HCT116 (cell line): Measurements from ENCODE around the gene TTLL3. TPM values are rescaled to one million over a fixed set of nuclear protein-coding genes. Genes with fewer than 3 reads are reported as not detected.

Experiments
- ATAC-seq: fragments of 200-7000 bp; cut with Tn5 transposase; 2 replicates; pipeline ENCODE4 v1.9.1; 2020; ENCODE audit warnings: mild to moderate bottlenecking, moderate library complexity
- BruUV-seq: library from RNA; stranded (reverse); fragments of 400-500 nt; replicated peaks from 2 replicates; lab custom pipeline; 2021; lab: Mats Ljungman, UMichigan
- CTCF ChIA-PET: fragments of 300-600 bp; sonication (Branson Sonifier 250); formaldehyde crosslinking; loops from one replicate; lab custom pipeline; 2021; ENCODE audit warnings: antibody characterized with exemption; lab: Charles Lee
- POLR2A ChIA-PET: fragments of 300-600, 350-600 bp; sonication (Branson Sonifier 250); formaldehyde crosslinking; loops from one replicate; lab custom pipeline; 2021; ENCODE audit warnings: antibody characterized with exemption; lab: Charles Lee
- RAD21 ChIA-PET, 2 experiments: fragments of 300-600 bp; sonication (Branson Sonifier 250); formaldehyde crosslinking; loops; one replicate each; lab custom pipeline; 2023; ENCODE audit warnings: low total read pairs in 2 of 2; ENCODE audit not compliant: uncharacterized antibody in 2 of 2, unreplicated experiment in 2 of 2, low non-redundant PET in 1 of 2; lab: Charles Lee
- DNase-seq: peaks from one replicate; pipeline ENCODE4 v3.0.0-alpha.2; 2010; ENCODE audit warnings: low read depth, low spot score
- H2AFZ ChIP-seq: fragments of 200-600 bp; shearing (Covaris generic), sonication (generic); 2 replicates; pipeline ENCODE4 v1.6.1; 2017; ENCODE audit warnings: low read depth, mixed run types, mixed read lengths, antibody characterized with exemption, low read length; ENCODE audit not compliant: poor library complexity, severe bottlenecking
- H3K27ac ChIP-seq: 2 replicates; pipeline ENCODE4 v1.5.1; 2012; ENCODE audit warnings: low read depth, low read length
- H3K27me3 ChIP-seq: fragments of 200-600 bp; sonication (generic); 2 replicates; pipeline ENCODE4 v1.6.1; 2016; ENCODE audit warnings: mixed run types, low read length, mixed read lengths; ENCODE audit not compliant: insufficient read depth
- H3K36me3 ChIP-seq, 2 experiments: fragments of 200-500 bp in 1 of 2; fragments of 200-600 bp in 1 of 2; sonication (Bioruptor generic) in 1 of 2; sonication (generic) in 1 of 2; 2 replicates each; pipeline versions ENCODE4 v1.5.1 to v1.6.1; 2014 to 2016; ENCODE audit warnings: low read length in 2 of 2, inconsistent platforms in 1 of 2, mixed read lengths in 1 of 2, mixed run types in 1 of 2; ENCODE audit not compliant: insufficient read depth in 2 of 2, control insufficient read depth in 1 of 2
- H3K4me1 ChIP-seq, 2 experiments: fragments of 200-600 bp in 1 of 2; sonication (generic) in 1 of 2; 2 replicates each; pipeline versions ENCODE4 v1.5.1 to v1.6.1; 2012 to 2017; ENCODE audit warnings: low read length in 2 of 2, inconsistent platforms in 1 of 2, mild to moderate bottlenecking in 1 of 2, mixed read lengths in 1 of 2, mixed run types in 1 of 2, moderate library complexity in 1 of 2; ENCODE audit not compliant: insufficient read depth in 2 of 2, control insufficient read depth in 1 of 2
- H3K4me2 ChIP-seq: fragments of 200-600 bp; sonication (generic); 2 replicates; pipeline ENCODE4 v1.6.1; 2017; ENCODE audit warnings: mixed run types, low read length, mixed read lengths
- H3K4me3 ChIP-seq, 2 experiments: fragments of 200-600 bp in 1 of 2; sonication (generic) in 1 of 2; replicated peaks in 1 of 2; 2 replicates each; pipeline ENCODE4 v1.5.1; 2011 to 2016; ENCODE audit warnings: low read length in 2 of 2, control low read depth in 1 of 2, low read depth in 1 of 2, mild to moderate bottlenecking in 1 of 2, mixed read lengths in 1 of 2, mixed run types in 1 of 2
- H3K79me2 ChIP-seq: fragments of 200-600 bp; sonication (generic); 2 replicates; pipeline ENCODE4 v1.6.1; 2017; ENCODE audit warnings: mild to moderate bottlenecking, mixed run types, low read length, moderate library complexity, mixed read lengths; ENCODE audit not compliant: insufficient read depth
- H3K9ac ChIP-seq: fragments of 200-600 bp; sonication (generic); 2 replicates; pipeline ENCODE4 v1.6.1; 2016; ENCODE audit warnings: low read length, mixed read lengths
- H3K9me2 ChIP-seq: fragments of 200-600 bp; sonication (generic), shearing (Covaris generic); 2 replicates; pipeline ENCODE4 v1.6.1; 2017; ENCODE audit warnings: mixed run types, mild to moderate bottlenecking, moderate library complexity; ENCODE audit not compliant: insufficient read depth
- H3K9me3 ChIP-seq, 2 experiments: fragments of 200-500 bp in 1 of 2; fragments of 200-600 bp in 1 of 2; sonication (Bioruptor generic) in 1 of 2; sonication (generic) in 1 of 2; 2 replicates each; pipeline ENCODE4 v1.6.1; 2014 to 2017; ENCODE audit warnings: low read length in 2 of 2, mixed read lengths in 2 of 2, inconsistent platforms in 1 of 2, low read depth in 1 of 2, mild to moderate bottlenecking in 1 of 2, mixed run types in 1 of 2, moderate library complexity in 1 of 2; ENCODE audit not compliant: control insufficient read depth in 1 of 2, insufficient read depth in 1 of 2
- H4K20me1 ChIP-seq: fragments of 200-600 bp; sonication (generic), shearing (Covaris generic); 2 replicates; pipeline ENCODE4 v1.6.1; 2017; ENCODE audit warnings: mixed run types, mild to moderate bottlenecking, moderate library complexity; ENCODE audit not compliant: insufficient read depth
- CBX3 ChIP-seq: IDR thresholded peaks from 2 replicates; pipeline ENCODE4 v1.6.1; 2012; ENCODE audit warnings: low read depth
- FOSL1 ChIP-seq: IDR thresholded peaks from 2 replicates; pipeline ENCODE4 v1.6.1; 2012; ENCODE audit warnings: low read depth
- SIN3A ChIP-seq: IDR thresholded peaks from 2 replicates; pipeline ENCODE4 v1.6.1; 2012; ENCODE audit warnings: low read depth
- SP1 ChIP-seq: IDR thresholded peaks from 2 replicates; pipeline ENCODE4 v1.6.1; 2012; ENCODE audit warnings: low read depth
- YY1 ChIP-seq: IDR thresholded peaks from 2 replicates; pipeline ENCODE4 v1.6.1; 2011; ENCODE audit warnings: low read length, low read depth, moderate library complexity, mild to moderate bottlenecking; ENCODE audit not compliant: insufficient replicate concordance; ENCODE audit errors: extremely low read depth
- ZNF274 ChIP-seq: fragments of 200-500 bp; sonication (Bioruptor generic); IDR thresholded peaks from 2 replicates; pipeline ENCODE4 v1.6.1; 2014; ENCODE audit warnings: mild to moderate bottlenecking, low read depth, low read length, inconsistent platforms
- intact Hi-C: fragments of 100-400 bp; cut with micrococcal nuclease; formaldehyde crosslinking; loops from 2 replicates; pipeline ENCODE4 v1.10.0; 2022
- total RNA-seq: library from RNA; stranded (reverse); gene quantifications from one replicate; pipeline ENCODE4 v1.2.1, GENCODE V29; 2021; ENCODE audit not compliant: unreplicated experiment
- TF ChIP-seq, protein P1 (sequence below), 3 experiments: fragments of 200-600 bp in 1 of 3; sonication (generic) in 1 of 3; IDR thresholded peaks in 2 of 3; conservative IDR thresholded peaks in 1 of 3; 2 replicates each; pipeline ENCODE4 v1.5.1; 2012 to 2017; ENCODE audit warnings: low read depth in 2 of 3, low read length in 2 of 3, antibody characterized with exemption in 1 of 3, borderline replicate concordance in 1 of 3, control low read depth in 1 of 3, mild to moderate bottlenecking in 1 of 3, mixed read lengths in 1 of 3, mixed run types in 1 of 3, moderate library complexity in 1 of 3; ENCODE audit not compliant: insufficient read depth in 1 of 3
- TF ChIP-seq, protein P2 (sequence below): IDR thresholded peaks from 2 replicates; pipeline ENCODE4 v1.6.1; 2011; ENCODE audit warnings: mild to moderate bottlenecking, low read length, moderate library complexity; ENCODE audit not compliant: insufficient replicate concordance; ENCODE audit errors: extremely low read depth
- TF ChIP-seq, protein P3 (sequence below): IDR thresholded peaks from 2 replicates; pipeline ENCODE4 v1.6.1; 2012

The TTLL3 gene
- total RNA-seq, 1 experiment from 2014 or later = 40.3 TPM

DNA sequence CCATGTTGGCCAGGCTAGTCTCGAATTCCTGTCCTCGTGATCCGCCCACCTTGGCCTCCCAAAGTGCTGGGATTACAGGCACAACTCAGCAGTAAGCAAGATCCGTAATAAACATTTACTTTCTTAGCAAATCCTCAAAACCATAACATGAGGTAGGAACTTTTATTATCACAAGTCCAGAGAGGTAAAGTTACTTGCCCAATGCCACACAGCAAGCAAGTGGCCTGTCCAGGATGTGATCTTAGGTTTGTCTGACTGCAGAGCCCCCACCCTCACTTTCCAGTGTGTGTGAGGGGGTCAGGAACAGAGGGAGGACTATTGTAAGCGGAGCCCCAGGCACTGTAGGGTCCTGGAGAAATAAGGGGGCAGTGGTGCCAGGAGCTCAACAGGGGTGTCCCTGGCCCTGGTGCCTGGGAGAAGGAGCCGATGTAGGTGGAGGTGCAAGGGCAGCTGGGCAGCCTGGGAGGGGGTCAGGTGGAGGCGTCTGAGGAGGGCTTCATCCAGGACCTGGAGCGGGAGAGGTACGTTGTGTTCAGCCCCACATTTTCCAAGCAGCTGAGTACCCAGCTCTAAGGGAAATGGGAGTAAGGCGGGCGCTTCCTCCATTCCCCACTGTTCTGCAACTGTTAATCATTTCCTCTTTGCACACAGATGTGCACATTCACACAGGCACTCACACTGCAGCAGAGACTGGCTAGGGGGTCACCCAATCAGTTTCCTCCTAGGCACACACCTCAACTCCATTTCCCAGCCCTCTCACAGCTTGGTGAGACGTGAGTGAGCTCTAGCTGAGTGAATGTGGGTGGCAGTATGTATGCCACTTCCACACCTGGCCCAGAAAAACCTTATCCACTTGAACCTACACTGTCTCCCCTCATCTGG lies 27.9 kb downstream of the TTLL3 start:
- no TSS peak for BruUV-seq
- ChIA-PET RAD21 (interaction anchor here in 1 of 2 experiments (0.7 kb wide), 1 partner anchor 220 kb away, joined by 3 read pairs; no protein-coding TSS in a partner anchor), POLR2A (interaction anchor here (0.7 kb wide), 1 partner anchor 108 kb away, joined by 3 read pairs; no protein-coding TSS in a partner anchor), CTCF (no interaction called here)
- peaks cover under 1% of the 10 kb centered on the region; the same call in 1 of the 2 replicates for H3K79me2 ChIP-seq
- no peak overlapping the region for H3K4me2 ChIP-seq
- no peak overlapping the region for H2AFZ ChIP-seq
- H4K20me1 ChIP-seq = no peaks in the 10 kb centered on the region
- TF ChIP-seq, protein P1, sequence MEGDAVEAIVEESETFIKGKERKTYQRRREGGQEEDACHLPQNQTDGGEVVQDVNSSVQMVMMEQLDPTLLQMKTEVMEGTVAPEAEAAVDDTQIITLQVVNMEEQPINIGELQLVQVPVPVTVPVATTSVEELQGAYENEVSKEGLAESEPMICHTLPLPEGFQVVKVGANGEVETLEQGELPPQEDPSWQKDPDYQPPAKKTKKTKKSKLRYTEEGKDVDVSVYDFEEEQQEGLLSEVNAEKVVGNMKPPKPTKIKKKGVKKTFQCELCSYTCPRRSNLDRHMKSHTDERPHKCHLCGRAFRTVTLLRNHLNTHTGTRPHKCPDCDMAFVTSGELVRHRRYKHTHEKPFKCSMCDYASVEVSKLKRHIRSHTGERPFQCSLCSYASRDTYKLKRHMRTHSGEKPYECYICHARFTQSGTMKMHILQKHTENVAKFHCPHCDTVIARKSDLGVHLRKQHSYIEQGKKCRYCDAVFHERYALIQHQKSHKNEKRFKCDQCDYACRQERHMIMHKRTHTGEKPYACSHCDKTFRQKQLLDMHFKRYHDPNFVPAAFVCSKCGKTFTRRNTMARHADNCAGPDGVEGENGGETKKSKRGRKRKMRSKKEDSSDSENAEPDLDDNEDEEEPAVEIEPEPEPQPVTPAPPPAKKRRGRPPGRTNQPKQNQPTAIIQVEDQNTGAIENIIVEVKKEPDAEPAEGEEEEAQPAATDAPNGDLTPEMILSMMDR (IDR thresholded peaks at IDR 0.05 in 2 of 3, conservative IDR thresholded peaks at IDR 0.05 in 1 of 3; ENCODE audit: borderline replicate concordance in 1 of 3, insufficient read depth in 1 of 3, low read depth in 2 of 3, low read length in 2 of 3) = no peak
- no peak for TF ChIP-seq SIN3A
- no peaks in the 10 kb centered on the region for H3K9me2 ChIP-seq
- H3K4me3 ChIP-seq = no peak overlapping the region
- H3K27me3 ChIP-seq = no peaks in the 10 kb centered on the region
- DNase-seq (no peak), ATAC-seq (no peak)
- H3K9me3 ChIP-seq = no peaks in the 10 kb centered on the region
- intact Hi-C loops = no loop called here
- H3K27ac ChIP-seq = no peak overlapping the region
- peaks cover 0 to 8% of the 10 kb centered on the region in 2 experiments; a peak in 1 of 4 replicates for H3K4me1 ChIP-seq
- H3K36me3 ChIP-seq = peaks cover 13 to 25% of the 10 kb centered on the region in 2 experiments; a peak in 3 of 4 replicates
- H3K9ac ChIP-seq = no peak overlapping the region

DNA sequence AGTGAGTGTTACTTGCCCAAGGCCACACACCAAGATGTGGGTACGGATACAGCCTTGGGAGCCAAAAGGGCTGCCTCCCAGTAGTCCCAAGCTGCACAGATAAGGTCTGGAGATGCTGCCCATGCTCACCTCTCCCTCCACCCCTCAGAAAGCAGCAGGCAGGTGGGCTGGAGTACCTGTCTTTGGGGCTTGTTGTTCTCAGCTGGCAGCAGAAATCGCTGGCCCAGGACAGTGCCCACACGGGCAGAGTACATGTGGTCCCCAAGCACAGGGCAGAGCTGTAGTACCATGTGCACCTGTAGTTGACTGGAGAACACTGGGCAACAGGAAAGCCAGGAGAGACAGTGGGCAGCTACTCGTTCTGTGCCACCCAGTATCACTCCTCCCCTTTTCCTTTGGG lies 28.8 kb downstream of the TTLL3 start:
- Histone ChIP-seq H3K79me2 (peaks cover 7% of the 10 kb centered on the region; the same call in 1 of the 2 replicates), H4K20me1 (no peaks in the 10 kb centered on the region), H3K4me2 (no peak overlapping the region), H3K9me3 (no peaks in the 10 kb centered on the region), H3K27ac (no peak overlapping the region), H3K9ac (no peak overlapping the region), H3K4me1 (peaks cover 0 to 10% of the 10 kb centered on the region in 2 experiments; a peak in 1 of 4 replicates), H3K4me3 (no peak overlapping the region), H3K9me2 (no peaks in the 10 kb centered on the region), H2AFZ (no peak overlapping the region), H3K36me3 (peaks cover 13 to 25% of the 10 kb centered on the region in 2 experiments; a peak in 3 of 4 replicates), H3K27me3 (no peaks in the 10 kb centered on the region)
- ChIA-PET POLR2A (no interaction called here), RAD21 (no interaction called here), CTCF (no interaction called here)
- no TSS peak for BruUV-seq
- intact Hi-C loops = no loop called here
- no peak for DNase-seq
- ATAC-seq = no peak
- TF ChIP-seq CBX3 = no peak
- TF ChIP-seq, protein P2, sequence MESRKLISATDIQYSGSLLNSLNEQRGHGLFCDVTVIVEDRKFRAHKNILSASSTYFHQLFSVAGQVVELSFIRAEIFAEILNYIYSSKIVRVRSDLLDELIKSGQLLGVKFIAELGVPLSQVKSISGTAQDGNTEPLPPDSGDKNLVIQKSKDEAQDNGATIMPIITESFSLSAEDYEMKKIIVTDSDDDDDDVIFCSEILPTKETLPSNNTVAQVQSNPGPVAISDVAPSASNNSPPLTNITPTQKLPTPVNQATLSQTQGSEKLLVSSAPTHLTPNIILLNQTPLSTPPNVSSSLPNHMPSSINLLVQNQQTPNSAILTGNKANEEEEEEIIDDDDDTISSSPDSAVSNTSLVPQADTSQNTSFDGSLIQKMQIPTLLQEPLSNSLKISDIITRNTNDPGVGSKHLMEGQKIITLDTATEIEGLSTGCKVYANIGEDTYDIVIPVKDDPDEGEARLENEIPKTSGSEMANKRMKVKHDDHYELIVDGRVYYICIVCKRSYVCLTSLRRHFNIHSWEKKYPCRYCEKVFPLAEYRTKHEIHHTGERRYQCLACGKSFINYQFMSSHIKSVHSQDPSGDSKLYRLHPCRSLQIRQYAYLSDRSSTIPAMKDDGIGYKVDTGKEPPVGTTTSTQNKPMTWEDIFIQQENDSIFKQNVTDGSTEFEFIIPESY = no peak
- TF ChIP-seq YY1 = no peak
- TF ChIP-seq, protein P3, sequence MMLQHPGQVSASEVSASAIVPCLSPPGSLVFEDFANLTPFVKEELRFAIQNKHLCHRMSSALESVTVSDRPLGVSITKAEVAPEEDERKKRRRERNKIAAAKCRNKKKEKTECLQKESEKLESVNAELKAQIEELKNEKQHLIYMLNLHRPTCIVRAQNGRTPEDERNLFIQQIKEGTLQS = no peak
- TF ChIP-seq, protein P1 (IDR thresholded peaks at IDR 0.05 in 2 of 3, conservative IDR thresholded peaks at IDR 0.05 in 1 of 3; ENCODE audit: borderline replicate concordance in 1 of 3, insufficient read depth in 1 of 3, low read depth in 2 of 3, low read length in 2 of 3) = no peak
- TF ChIP-seq FOSL1 = no peak
- TF ChIP-seq SP1 = no peak
- no peak for TF ChIP-seq ZNF274
